C4-2B (cell line): Measurements from ENCODE around the gene AGTRAP.

Experiments
- CTCF ChIP-seq: fragments of 450-650 bp; conservative IDR thresholded peaks from 2 replicates; pipeline ENCODE4 v1.5.1; 2017; ENCODE audit warnings: mild to moderate bottlenecking
- ZFX ChIP-seq: fragments of 450-650 bp; IDR thresholded peaks from 2 replicates; pipeline ENCODE4 v1.6.1; 2017

GRCh38 chr1:11800391-11800755 lies 64.4 kb downstream of the AGTRAP start:
- TF ChIP-seq CTCF (no peak), ZFX (no peak)
